Inflammatory macrophage (primary cell): ENCODE data around the gene SNRPA1.

ENCODE experiments used
- DNase-seq, 2 donors: peaks; one replicate each; pipeline ENCODE4 v3.0.0-alpha.2; 2020 to 2022

SNRPA1 gene

GRCh38 chr15:101256757-101257156, 38.3 kb downstream of the SNRPA1 start:
- peak; percentile 19 to 34 for DNase-seq

- DNase-seq = no peak
Observed at GRCh38 chr15:101255615-101256241, 39.3 kb downstream of the SNRPA1 start.

DNA sequence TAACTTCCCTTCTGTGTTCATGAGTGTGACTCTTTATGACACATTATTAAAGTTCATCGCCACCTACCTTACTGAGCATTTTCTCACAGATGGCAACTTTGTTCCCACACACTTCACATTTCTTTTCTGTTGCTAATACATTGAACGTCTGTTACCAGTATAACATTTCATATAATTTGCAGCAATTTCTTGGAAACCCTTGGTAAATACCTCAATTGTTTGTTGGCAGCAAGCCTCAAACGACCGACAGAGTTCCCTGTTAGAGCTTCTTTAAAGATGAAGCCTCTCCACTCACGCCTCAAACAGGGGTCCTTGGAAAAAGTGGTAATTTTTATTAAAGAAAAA, 40.0 kb downstream of the SNRPA1 start:
- no peak for DNase-seq

DNA sequence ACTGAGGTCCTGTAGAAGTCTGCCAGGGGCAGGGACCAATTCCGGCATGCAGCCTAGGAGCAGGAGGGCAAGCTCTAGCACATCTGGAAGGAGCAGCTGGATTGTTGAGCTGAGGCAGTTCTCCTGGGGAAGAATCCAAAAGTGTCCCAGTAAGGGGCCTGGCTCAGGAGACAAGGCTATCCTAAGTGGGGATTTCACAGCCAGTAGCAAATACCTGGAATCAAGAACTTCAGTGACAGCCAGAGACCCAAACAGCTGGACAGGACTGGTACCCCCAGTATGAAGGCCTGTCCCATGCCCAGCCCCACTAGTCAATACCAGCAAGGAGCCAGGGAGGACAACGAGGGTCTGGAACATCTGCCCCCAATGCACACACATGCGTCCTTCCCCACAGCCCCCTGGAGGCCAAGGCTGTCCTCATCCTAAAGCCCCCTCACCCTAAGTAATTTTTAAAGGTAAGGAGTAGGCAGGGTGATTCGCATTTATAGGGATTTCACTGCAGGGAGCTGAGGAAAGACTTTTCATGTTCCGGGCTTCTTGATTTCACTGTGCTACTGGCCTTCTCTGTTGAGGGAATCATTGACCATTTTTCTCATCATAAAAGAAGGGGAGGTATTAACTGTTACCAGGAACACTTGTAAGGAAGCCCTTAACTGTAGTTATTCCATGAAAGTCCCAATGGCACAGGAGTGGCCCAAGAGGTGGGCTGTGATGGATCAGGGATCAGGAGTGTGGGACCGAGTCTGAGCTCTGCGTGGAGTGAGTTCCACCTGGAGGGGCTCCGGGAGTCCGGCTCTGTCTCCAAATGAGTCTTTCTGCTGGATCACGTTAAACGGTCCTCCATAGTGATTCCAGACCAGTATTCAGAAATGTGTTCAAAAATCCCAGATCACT, 40.6 kb downstream of the SNRPA1 start:
- no peak for DNase-seq

GRCh38 chr15:101252836-101253235, 42.2 kb downstream of the SNRPA1 start:
- DNase-seq = no peak

GRCh38 chr15:101251830-101252820, 42.9 kb downstream of the SNRPA1 start, which contains the start of gene CHSY1:
CHSY1 (minus strand) TSS chr15:101252048; CDS start chr15:101251456, 592 bp downstream.
- DNase-seq = peak; percentile 94 to 95

GRCh38 chr15:101250873-101251829, 43.9 kb downstream of the SNRPA1 start:
- DNase-seq = peak in 1 of 2 donors; percentile 80

- DNase-seq = no peak
Observed at GRCh38 chr15:101250341-101250831, 44.7 kb downstream of the SNRPA1 start.

DNA sequence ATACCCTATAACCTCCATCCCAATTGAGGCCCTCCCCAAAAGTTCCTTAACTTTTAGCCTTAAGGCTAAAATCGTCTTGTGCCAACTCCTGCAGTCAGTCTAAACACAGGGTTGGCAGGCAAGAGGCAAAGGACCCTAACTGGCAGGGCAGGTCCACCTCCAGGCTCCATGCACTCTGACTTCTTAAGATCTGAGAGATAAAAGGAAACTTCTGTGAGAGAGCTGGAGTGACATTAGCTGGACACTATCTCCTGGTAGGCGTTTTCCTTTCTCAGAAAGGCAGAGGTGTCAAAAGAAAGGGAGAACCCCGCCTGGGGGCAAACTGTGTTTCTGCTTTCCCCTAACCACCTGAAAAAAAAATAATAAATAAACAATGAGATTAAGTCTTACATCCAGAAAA, 46.8 kb downstream of the SNRPA1 start:
- DNase-seq = no peak

- no peak for DNase-seq
Observed at GRCh38 chr15:101246824-101247745, 48.0 kb downstream of the SNRPA1 start.

DNA sequence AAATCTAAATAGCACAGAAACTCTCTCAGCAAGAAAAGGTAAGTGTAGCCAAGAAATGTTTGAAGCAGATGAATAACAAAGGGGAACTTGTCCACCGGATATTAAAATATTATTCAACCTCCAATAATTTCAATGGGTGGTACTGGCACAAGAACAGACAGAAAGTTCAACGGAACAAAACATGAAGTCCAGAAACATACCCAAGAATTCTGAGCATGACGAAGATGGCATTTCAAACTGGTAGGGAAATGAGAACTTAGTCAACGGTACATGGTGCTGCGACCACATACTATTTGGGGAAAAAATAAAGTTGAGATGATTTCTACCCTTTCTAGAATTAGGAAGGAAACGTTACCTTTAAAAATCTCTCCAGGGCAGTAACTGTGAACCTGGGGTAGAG, 48.7 kb downstream of the SNRPA1 start:
- no peak for DNase-seq

DNA sequence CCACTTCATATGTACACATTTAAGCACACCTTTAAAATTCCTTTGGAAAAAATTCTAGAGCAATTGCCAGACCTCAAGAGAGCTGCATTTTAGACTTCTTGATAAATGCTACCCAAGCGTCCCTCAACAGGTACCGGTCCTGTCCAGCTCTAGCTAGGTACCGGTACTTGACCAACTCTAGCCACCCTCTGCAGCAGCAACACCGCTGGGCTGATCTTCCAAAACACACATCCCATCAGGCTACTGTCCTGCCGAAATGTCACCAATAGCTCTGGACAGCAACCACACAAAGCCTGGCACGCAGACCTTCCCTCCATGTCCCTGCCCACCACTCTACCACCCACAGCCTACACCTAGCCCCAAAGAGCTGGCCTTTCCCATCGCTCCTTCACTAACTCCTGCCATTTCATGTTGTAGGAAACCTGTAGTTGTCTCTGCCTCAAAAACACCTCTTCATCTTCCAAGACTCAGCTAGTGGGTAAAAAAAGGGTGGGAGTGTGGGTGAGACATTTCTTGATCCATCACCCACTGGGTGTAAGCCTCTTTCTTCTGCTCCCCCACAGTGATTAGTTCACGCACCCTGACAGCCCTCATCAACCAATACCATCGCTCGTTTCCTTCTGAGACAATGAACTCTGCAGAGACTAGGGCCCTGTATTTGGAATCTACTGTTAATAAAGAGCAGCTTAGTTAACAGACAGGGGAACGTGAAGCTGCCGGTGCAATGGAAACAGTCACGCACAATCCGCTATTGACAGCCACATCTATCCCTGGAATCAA, 50.0 kb downstream of the SNRPA1 start:
- DNase-seq = no peak

DNA sequence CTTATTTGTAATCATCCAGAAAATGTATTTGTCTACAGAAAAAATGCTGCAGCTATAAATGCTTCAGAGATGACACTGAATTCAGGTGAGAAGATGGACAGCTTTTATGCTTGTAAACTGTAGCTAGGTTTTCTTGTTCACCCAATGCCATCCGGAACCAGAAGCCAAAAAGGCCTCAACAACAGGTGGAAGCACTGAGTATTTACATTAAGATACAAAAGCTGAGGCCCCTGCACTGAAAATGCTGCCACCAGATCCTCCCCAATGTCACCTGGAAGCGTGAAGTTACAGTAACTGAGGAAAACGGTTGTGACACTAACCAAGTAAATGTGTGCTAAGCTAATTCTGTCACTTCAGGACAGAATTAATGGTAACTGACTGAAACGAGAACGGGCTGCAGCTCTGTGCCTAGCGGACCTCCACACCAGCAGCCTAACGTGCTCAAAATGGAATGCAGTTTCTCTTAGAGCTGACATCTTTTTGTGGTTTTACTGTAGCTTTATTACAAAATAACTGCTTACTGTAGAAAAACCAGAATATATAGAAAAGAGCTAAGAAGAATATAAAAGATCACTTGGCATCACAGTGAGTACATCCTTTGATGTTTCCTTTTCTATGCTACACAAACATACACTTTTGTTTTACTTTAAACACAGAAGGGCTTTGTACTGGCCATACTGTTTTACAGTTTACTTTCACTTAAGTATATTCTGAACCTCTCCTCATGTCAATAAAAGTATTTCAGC, 50.8 kb downstream of the SNRPA1 start:
- no peak for DNase-seq

GRCh38 chr15:101243420-101243819, 51.6 kb downstream of the SNRPA1 start:
- DNase-seq = no peak

- DNase-seq = no peak
Observed at GRCh38 chr15:101242999-101243336, 52.1 kb downstream of the SNRPA1 start.

DNA sequence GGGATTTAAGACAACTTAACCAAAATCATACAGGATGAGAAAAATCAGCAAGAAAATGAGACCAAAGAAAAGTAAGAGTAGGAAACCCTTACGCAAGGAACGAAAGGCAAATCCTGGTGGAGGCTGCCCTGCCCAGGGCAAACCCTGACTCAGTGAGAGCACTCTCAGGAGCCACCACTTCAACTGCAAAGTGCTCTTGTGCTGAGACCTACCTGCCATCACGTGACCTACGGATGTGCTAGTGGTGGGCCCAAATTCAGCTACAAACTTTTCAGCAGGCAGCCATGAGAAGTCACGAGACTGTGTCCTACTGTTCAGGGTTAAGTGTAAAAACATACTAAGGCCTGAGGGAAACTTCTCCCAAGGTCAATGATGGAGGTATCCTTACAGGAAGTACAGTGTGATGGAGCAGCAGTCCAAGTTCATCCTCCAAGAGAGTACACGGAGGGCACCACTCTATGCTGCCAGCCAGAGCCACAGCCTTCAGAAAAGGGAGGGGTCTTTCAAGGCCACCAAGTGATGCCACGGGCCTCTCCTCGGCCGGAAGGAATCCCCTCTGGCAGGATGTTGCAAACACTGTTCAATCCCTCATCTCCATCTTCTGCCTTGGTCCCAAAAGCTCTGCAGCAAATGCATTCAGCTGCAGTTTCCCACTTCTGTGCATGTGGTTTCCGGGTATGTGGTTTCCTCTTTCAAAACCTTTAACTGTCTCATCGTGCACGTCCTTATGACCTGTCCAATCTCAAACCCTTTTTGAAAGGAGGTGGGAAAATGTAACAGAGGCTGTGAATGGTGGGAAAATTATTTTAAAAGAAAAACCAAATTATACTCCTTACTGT, 52.7 kb downstream of the SNRPA1 start:
- DNase-seq = peak; percentile 77 to 85

DNA sequence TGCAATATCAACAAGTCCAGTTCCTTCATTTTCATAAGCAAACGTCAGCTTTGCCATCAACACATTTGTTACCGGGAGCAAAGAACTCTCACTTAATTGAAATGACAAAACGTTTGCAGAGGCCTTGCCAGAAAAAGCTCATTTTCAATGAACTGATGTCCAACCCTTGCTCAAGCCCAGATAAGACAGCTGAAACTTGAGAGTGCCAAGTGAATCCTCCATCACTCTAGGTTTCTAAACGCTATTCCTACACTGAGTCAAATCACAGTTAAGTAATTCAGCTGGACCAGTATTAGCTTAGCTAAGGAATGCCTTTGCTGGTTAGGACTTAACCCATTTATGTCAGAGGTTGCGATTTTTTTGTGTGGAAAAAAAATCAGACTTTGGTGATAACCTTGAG, 54.7 kb downstream of the SNRPA1 start:
- no peak for DNase-seq

DNA sequence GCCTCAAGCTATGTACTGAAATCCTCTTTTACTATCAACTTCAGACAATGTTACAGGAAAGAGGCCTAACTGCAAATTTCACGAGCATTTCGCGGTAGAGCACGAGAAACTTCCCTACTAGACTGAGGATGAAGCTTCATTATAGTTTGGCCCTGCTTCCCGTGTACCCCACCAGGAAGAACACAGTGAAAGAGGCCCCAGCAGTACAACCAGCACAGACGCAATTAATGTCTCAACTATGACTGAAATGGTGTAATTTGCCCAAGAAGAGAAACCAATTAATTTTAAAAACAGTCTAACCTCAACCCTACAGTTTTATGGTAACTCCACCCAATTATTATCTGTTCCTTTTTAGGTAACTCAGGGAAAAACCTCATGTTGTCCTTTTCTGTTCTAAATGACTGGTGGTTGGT, 55.3 kb downstream of the SNRPA1 start:
- DNase-seq = peak; percentile 28 to 46
